GM12873 (cell line): ENCODE results near the gene MCF2L.

Experiments used
- CTCF ChIP-seq: IDR thresholded peaks from 2 replicates; pipeline ENCODE4 v1.5.1; 2012; ENCODE audit warnings: low read depth, mild to moderate bottlenecking, moderate library complexity, low read length, control low read depth; ENCODE audit not compliant: insufficient read depth; ENCODE audit errors: missing control alignments

Gene MCF2L

DNA sequence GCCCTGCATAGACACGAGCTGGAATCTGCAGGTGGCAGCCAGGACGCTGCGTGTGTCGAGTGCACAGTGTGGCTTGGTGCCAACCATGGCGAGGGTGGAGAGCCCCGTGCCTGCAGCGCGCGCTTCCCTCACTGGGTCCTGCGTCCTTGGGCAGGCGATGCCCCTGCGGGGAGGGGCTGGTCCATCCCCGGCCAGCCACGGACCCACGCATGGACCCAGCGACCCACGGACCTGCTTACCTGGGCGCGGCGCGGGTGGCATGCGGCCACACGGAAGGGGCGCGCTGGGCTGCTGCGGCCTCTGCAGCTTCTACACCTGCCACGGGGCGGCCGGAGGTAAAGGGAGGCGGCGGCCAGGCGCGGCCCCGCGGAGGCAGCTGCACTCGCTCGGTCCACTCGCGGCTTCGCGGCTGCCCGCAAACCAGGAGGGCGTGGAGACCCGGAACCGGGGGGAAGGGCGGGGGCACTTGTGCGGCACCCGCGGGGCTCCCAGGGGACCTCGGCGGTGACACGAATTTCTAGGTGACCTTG is 569 bp upstream of the MCF2L start:
- no peak for TF ChIP-seq CTCF

- TF ChIP-seq CTCF = no peak
Measured at GRCh38 chr13:112969692-112970338, 801 bp downstream of the MCF2L start.

GRCh38 chr13:112970552-112971287 is 1.7 kb downstream of the MCF2L start:
- TF ChIP-seq CTCF = no peak

GRCh38 chr13:112971288-112971643 is 2.3 kb downstream of the MCF2L start:
- no peak for TF ChIP-seq CTCF

DNA sequence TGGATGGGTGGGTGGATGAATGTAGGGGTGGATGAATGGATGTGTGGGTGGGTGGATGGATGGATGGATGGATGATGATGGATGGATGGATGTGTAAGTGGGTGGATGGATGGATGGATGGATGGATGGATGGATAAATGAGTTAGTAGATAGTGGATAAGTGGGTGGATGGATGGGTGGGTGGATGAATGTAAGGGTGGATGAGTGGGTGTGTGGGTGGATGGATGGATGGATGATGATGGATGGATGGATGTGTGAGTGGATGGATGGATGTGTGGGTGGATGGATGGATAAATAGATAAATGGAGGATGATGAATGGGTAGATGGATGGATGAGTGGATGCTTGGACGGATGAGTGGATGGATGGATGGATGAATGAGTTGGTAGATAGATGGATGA is 3.2 kb downstream of the MCF2L start:
- no peak for TF ChIP-seq CTCF

- TF ChIP-seq CTCF = no peak
Measured at GRCh38 chr13:112972867-112973576, 4.0 kb downstream of the MCF2L start.

DNA sequence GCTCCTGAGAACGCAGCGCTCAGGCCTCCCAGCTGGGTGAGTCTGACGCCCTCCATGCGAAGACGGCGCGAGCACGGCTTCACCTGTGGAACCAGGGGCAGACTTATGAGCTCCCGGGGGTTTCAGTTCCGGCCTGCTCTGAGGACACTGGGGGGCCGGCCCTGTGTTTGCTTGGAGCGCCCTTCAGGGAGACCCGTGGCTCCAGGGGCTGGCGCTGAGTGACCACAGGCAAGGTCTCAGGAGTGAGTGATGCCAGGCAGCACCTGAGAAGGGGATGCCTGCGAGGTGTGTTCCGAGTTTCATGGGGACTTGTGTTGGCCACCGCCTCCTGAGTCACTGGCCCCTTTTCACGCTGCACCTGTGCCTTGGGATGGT is 4.5 kb downstream of the MCF2L start:
- TF ChIP-seq CTCF = no peak
